GM18861 (cell line): Measurements from ENCODE around the gene RBM38.

ENCODE experiments used
- ATAC-seq: cut with Tn5 transposase; IDR thresholded peaks from one replicate; pipeline ENCODE4 v1.9.1; 2021; ENCODE audit not compliant: unreplicated experiment

The RBM38 gene

GRCh38 chr20:57433657-57434389, 42.6 kb downstream of the RBM38 start:
- ATAC-seq = no peak

DNA sequence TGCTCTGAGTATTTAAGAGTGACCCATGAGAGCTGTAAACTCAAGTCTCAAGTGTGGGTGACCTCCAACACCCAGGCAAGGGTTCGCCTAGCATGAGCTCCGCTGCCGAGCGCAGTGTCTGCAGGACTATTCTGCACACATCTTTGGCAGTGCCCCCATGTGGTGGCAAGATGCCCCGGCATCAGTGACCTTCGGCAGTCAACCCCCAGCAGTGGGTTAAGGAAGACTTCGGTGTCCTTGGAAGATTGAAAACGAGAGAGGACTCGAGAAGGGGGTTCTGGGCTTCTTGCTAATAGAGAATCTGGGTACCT, 43.1 kb downstream of the RBM38 start:
- no peak for ATAC-seq

DNA sequence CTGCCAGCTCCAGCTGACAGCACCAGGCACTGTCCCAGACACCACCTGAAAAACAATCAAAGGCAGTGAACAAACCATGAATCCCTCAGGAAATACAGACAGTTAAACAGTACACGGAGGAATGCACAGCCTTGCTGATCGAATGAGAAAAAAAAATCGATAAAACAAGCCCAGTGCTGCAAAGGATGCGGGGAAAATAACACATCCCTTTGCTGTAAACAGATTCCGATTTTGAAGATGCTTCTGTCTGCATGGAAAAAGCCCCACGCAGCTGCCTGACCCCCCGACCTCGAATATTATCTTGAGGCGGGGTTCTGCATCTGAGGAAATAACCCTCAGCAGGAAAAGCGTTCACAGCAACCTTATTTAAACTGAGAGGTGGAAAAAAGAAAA, 43.9 kb downstream of the RBM38 start:
- no peak for ATAC-seq

- no peak for ATAC-seq
Observed at GRCh38 chr20:57435498-57436222, 44.5 kb downstream of the RBM38 start.

- ATAC-seq = no peak
Observed at GRCh38 chr20:57436223-57436545, 45.0 kb downstream of the RBM38 start.

DNA sequence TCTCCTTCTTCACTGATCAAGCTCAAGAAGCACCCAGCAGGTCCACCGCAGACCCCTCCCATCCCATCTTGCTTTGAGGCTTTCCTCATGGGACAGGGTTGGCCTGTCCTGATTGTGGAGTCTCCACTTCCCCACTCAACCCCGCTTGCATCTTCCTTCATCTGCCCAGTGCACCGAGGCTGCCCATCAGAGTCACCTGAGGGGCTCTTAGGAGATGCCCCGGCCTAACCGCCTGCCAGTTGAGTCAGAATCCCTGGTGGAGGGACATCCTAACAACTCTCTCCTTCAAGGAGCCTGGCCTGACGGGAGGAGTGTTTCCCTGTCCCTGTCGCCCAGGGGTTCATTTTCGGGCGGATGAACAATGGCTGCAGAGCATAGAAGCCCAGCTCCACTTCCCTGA, 46.1 kb downstream of the RBM38 start:
- ATAC-seq = no peak

- ATAC-seq = no peak
Observed at GRCh38 chr20:57437672-57438330, 46.6 kb downstream of the RBM38 start.

DNA sequence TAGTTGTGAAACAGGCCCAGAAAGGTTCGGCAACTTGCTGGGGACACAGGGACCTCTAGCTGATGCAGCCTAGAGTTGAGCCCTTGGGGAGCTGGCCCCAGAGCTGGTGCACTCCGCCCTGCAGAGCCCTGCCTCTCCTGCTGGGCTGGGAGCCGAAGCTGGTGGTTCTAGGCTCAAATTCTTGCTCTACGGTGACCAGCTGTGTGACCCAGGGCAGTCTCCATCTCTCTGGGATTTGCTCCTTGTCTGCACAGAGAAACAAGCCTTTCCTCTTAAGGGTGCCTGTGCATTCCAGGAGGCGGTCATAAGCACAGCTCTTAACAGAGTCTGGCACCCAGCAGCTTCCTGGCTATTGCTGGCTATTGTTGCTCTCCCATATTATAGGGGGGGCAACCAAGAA, 47.4 kb downstream of the RBM38 start:
- no peak for ATAC-seq

GRCh38 chr20:57439432-57439831, 48.2 kb downstream of the RBM38 start:
- ATAC-seq = no peak

- ATAC-seq = no peak
Observed at GRCh38 chr20:57439993-57440392, 48.8 kb downstream of the RBM38 start.

- ATAC-seq = no peak
Observed at GRCh38 chr20:57440678-57441509, 49.7 kb downstream of the RBM38 start.

DNA sequence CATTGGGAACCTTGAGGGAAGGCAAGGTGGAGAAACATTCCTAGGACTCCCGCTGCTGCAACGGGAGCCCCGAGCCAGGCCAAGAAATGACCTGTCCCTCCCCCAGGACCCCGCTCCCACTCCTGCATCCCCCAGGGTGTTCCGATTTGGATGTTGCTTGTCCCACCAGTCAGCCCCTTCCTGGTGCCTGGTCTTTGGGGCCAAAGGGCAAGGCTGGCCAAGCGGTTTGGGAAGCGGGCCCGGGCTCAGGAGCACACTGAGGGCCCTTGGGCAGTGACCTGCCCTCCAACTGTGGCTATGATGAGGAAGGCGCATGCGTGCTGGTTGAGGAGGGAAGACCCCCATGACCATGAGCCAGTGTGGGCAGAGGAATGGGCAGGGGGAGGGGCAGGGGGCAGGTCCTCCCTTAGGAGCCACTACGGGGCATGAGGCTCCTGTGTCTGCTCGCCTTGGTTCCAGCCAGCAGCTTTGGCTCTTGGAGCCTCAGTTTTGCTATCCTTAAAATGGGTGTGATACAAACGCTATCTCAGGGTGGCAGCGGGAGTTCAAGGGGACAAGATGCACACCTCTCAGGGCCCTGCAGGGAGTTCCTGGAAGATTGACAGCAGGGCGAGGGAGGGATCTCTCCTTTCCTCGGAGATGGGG, 50.4 kb downstream of the RBM38 start:
- ATAC-seq = no peak

DNA sequence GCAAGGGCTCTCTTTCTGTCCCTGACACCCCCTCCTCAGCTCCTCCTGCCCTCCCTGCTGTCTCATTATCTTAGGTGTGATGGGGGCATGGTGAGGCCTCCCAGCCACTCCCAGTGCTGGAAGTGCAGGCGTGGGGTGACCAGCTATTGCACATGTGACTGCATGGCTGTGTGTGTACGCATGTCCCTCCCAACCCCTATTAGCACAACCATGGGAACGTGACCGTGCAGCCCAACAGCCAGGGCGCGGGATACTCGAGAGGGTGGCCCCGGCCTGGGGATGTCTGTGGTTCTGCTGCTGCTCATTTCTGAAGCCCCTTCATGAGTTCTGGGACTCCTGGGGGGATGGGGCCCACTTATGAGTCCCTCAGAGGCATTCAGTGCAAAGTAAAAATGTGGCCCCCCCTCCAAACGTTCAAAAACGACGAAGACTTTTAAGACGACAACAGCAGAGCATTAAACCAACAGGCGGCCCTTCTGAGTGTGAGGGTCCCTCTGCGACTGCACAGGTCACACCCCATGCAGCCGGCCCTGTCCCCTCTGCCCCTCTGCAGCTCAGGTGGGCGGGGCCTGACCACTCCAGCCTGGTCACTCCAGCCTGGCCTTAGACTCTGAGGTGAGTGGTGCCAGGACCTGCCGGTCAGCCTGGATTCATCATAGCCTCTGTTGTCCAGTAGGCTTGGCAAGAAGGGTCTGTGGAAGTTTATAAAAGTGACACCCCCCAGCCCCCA, 51.1 kb downstream of the RBM38 start:
- no peak for ATAC-seq

DNA sequence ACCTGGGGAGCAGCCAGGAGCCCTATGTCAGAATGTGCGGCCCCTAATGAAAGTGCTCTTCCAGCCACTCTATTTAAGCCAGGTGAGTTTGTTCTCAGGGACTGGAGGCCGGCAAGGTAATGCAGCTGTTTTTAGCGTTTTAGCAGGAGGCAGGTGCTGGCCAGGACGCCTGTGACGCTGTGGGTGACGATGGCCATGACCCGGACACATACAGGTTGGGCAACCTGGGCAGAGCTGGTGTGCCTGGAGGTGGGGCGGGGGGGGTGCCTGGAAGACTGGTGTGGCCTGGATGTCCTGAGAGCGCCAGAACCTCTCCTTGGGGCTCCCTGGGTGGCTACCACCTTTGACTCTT, 51.7 kb downstream of the RBM38 start:
- ATAC-seq = no peak

DNA sequence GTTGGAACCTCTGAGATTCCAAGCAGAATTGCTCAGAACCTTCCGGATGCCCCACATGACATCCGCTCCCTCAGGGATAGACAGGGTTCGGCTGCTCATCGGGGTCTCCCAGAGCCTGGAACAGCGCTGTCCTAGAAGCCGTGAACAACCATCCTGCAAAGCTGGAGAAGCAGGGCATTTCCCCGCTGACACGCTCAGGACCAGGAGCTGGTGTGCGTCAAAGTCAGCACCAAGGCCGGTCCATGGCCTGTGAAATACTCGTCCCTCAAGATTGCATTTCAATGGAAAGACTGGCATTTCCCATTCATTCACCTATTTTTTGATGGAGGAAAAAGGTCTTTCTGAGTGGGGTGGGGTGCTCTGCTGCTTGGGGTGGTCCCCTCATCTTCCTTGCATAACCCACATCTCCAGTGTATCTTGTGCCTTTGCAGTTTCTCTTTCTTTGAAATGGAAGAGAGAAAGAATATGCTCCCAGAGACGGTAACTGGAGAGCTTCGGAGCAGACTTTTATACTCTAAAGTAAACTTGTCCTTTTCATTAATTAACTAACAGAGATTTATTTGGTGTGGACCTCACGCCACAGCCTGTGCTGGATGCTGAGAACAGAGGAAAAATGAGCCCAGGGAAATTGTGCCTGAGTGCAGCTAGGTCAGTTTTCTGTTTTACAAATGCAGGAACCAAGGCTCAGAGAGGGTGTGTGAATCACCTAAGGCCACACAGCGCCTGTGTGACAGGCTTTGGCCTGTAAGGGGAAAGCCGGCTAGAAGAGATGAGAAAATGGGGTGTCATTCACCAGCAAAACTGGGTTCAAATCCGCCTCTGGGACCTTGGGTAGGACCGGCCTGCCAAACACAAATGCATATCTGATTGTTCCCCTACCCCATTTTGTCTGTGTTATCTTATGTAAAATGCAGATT, 52.4 kb downstream of the RBM38 start:
- no peak for ATAC-seq

DNA sequence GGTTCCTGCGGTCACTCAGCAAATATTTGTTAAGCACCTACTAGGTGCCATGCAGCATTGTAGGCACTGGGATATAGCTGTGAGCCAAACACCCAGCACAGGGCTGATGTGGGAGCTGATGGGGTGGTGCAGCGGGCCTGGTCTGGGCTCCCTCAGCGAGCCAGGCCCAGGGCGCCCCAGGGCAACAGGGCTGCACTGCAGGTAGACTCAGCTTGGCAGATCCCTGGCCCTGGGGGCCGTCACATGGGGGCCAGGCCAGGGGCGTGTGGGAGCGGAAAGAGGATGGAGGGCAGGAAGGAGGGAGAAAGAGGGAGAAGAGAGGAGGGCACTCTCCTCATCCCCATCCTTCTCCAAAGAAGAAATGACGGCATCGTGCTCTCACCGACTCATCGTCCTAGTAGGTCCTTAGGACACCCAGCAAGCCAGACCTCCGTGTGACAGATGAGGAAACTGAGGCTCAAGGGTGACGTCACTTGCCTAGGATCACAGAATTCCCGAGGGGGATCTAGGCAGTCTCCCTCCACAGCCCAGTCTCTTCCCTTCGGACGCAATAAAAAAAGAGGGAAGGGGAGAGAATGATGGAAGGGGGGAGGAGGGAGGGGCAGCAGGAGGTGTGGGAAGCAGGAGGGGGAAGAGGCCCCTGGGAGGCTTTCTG, 53.3 kb downstream of the RBM38 start:
- no peak for ATAC-seq

DNA sequence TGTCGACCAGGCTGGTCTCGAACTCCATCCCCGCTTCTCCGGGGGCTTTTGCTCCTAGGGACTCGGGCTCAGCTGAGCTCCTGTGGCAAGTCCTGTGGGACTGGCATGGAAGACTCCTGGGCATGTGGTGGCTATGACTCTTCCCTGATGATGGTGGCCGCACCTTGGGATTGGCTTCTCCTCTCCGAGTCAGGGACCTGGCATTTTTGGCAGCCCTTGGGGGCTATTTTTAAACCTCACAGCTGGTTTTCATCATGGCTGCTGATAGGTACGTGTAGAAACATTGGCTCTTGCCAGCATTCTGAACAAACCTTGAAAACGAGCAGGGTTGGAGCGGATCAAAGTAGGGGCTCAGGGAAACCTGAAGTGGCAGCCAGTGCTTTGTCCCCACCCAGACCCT, 54.1 kb downstream of the RBM38 start:
- no peak for ATAC-seq

DNA sequence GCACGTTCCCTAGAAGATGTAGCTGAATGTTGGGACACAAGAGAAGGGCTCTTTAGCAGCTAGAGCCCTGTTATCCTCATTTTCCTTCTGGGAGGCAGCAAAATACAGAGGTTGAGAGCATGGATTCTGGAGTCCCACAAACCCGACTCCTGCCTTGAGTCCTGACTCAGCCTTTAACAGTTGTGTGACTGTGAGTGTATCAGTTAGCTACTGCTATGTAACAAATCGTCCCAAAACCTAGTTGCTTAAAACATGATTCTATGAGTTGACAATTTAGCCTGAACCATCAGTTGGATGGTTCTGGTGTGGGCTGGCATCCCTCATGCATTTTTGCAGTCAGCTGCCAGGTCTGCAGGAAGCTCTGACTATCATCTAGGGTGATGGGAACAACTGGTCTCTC, 54.6 kb downstream of the RBM38 start:
- no peak for ATAC-seq

GRCh38 chr20:57448764-57449354, 57.7 kb downstream of the RBM38 start:
- ATAC-seq = no peak
